Measurements from ENCODE around the gene METTL25. TPM values are rescaled to one million over a fixed set of nuclear protein-coding genes. Genes with fewer than 3 reads are reported as not detected.

Gene METTL25
- total RNA-seq, 2 donors from 2014 or later = 11.3 to 12.1 TPM

- Mint-ChIP-seq H3K27me3 (no peaks in the 10 kb centered on the region), H3K9me3 (peaks cover 3% of the 10 kb centered on the region), H3K4me1 (no peaks in the 10 kb centered on the region), H3K4me3 (no peak overlapping the region), H3K27ac (no peak overlapping the region), H3K36me3 (ENCODE audit: low read depth) (no peaks in the 10 kb centered on the region)
- ATAC-seq (replicated peaks) = no peak
Measured at GRCh38 chr12:82425241-82425640, 66.9 kb downstream of the METTL25 start.

DNA sequence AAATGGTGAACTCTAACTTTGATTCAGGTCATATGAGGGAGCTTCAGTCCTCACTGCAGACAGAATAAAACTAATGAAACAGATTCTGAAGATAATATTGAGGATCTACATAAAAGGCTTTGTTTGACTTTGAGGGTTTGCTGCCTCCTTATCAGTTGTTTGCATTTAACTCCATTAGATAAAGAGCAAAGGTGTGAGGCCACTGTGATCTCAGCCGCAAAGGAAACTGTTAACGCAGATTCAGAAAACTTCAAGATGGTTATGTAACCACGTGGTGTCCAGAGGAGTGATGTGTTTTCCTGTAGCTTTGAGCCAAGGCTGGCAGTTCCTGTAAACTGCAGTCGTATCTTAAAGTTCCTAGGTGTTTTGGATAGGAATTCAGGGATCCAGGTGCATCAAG lies 67.8 kb downstream of the METTL25 start:
- H3K36me3 Mint-ChIP-seq (ENCODE audit: low read depth) = no peaks in the 10 kb centered on the region
- H3K27me3 Mint-ChIP-seq = no peaks in the 10 kb centered on the region
- no peak overlapping the region for H3K27ac Mint-ChIP-seq
- H3K4me1 Mint-ChIP-seq = no peaks in the 10 kb centered on the region
- ATAC-seq (replicated peaks) = no peak
- H3K9me3 Mint-ChIP-seq = no peaks in the 10 kb centered on the region
- no peak overlapping the region for H3K4me3 Mint-ChIP-seq

DNA sequence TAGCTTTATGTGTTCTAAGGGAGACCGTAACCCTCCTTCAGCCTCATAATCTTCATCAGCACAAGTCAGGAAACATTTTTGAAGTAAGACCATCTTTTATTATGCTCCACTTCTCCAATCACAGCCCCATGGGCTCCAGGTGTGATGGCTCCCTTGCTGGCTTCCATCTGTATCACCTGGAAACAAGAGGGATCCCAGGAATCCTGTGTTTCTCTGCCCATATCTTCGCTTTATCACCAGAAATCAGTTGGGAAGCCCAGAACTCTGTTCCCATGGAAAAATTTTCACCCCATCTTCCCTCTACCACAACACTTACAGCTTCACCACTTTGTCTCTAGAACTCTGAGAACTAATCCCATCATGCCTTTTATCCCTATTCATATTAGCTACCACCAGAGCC lies 68.3 kb downstream of the METTL25 start:
- Mint-ChIP-seq H3K9me3 (no peaks in the 10 kb centered on the region), H3K27ac (no peak overlapping the region), H3K4me1 (no peaks in the 10 kb centered on the region), H3K27me3 (no peaks in the 10 kb centered on the region), H3K36me3 (ENCODE audit: low read depth) (no peaks in the 10 kb centered on the region), H3K4me3 (no peak overlapping the region)
- no peak for ATAC-seq (replicated peaks)

- ATAC-seq (replicated peaks) = no peak
- no peak overlapping the region for H3K4me3 Mint-ChIP-seq
- no peaks in the 10 kb centered on the region for H3K9me3 Mint-ChIP-seq
- H3K36me3 Mint-ChIP-seq (ENCODE audit: low read depth) = no peaks in the 10 kb centered on the region
- no peaks in the 10 kb centered on the region for H3K27me3 Mint-ChIP-seq
- H3K4me1 Mint-ChIP-seq = no peaks in the 10 kb centered on the region
- no peak overlapping the region for H3K27ac Mint-ChIP-seq
Measured at GRCh38 chr12:82430541-82431145, 72.3 kb downstream of the METTL25 start.

GRCh38 chr12:82434392-82434911 lies 76.1 kb downstream of the METTL25 start:
- Mint-ChIP-seq H3K4me1 (peaks cover 5% of the 10 kb centered on the region), H3K36me3 (ENCODE audit: low read depth) (peaks cover 12% of the 10 kb centered on the region), H3K4me3 (no peak overlapping the region), H3K27ac (no peak overlapping the region), H3K27me3 (no peaks in the 10 kb centered on the region), H3K9me3 (no peaks in the 10 kb centered on the region)
- ATAC-seq (replicated peaks) = no peak

GRCh38 chr12:82436354-82436753 lies 78.0 kb downstream of the METTL25 start:
- no peak overlapping the region for H3K27ac Mint-ChIP-seq
- peaks cover 10% of the 10 kb centered on the region for H3K4me1 Mint-ChIP-seq
- no peak for ATAC-seq (replicated peaks)
- H3K27me3 Mint-ChIP-seq = no peaks in the 10 kb centered on the region
- H3K4me3 Mint-ChIP-seq = no peak overlapping the region
- H3K9me3 Mint-ChIP-seq = peaks cover 3% of the 10 kb centered on the region
- H3K36me3 Mint-ChIP-seq (ENCODE audit: low read depth) = peaks cover 29% of the 10 kb centered on the region

- H3K9me3 Mint-ChIP-seq = peaks cover 3% of the 10 kb centered on the region
Measured at GRCh38 chr12:82437744-82438143, 79.4 kb downstream of the METTL25 start.

GRCh38 chr12:82438356-82438755 lies 80.0 kb downstream of the METTL25 start:
- peaks cover 3% of the 10 kb centered on the region for H3K9me3 Mint-ChIP-seq
- peaks cover 39% of the 10 kb centered on the region for H3K36me3 Mint-ChIP-seq (ENCODE audit: low read depth)
- ATAC-seq (replicated peaks) = peak; percentile 45
- peaks cover 10% of the 10 kb centered on the region for H3K4me1 Mint-ChIP-seq
- H3K27ac Mint-ChIP-seq = peak overlapping the region; percentile 48
- H3K4me3 Mint-ChIP-seq = no peak overlapping the region
- H3K27me3 Mint-ChIP-seq = no peaks in the 10 kb centered on the region

More at GRCh38 chr12:82437744-82438143, 79.4 kb downstream of the METTL25 start:
- Mint-ChIP-seq H3K27me3 (no peaks in the 10 kb centered on the region), H3K36me3 (ENCODE audit: low read depth) (peaks cover 39% of the 10 kb centered on the region), H3K4me1 (peaks cover 10% of the 10 kb centered on the region), H3K4me3 (no peak overlapping the region), H3K27ac (peak overlapping the region; percentile 48)
- peak; percentile 59 for ATAC-seq (replicated peaks)

DNA sequence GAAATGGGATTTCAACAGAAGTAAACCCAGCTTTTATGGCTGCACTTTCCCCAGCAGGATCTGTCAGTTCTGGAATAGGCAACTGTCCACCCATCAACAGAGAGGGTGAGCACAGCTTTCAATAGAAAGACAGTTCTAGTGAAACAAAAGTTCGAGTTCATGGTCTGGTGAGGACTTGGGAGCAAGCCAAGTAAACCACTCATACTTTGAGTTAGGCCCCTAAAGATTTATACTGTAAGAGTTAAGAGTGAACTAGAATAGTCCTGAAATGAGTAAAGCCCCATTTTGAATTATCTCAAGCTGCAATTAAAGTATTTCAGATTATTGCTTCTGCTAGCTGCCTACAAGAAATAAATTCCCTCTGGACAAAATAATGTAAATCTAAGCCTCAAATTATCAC lies 82.6 kb downstream of the METTL25 start:
- ATAC-seq (replicated peaks) = no peak
- H3K36me3 Mint-ChIP-seq (ENCODE audit: low read depth) = peaks cover 46% of the 10 kb centered on the region
- no peak overlapping the region for H3K4me3 Mint-ChIP-seq
- no peaks in the 10 kb centered on the region for H3K27me3 Mint-ChIP-seq
- peaks cover 10% of the 10 kb centered on the region for H3K4me1 Mint-ChIP-seq
- H3K27ac Mint-ChIP-seq = no peak overlapping the region
- peaks cover 3% of the 10 kb centered on the region for H3K9me3 Mint-ChIP-seq

DNA sequence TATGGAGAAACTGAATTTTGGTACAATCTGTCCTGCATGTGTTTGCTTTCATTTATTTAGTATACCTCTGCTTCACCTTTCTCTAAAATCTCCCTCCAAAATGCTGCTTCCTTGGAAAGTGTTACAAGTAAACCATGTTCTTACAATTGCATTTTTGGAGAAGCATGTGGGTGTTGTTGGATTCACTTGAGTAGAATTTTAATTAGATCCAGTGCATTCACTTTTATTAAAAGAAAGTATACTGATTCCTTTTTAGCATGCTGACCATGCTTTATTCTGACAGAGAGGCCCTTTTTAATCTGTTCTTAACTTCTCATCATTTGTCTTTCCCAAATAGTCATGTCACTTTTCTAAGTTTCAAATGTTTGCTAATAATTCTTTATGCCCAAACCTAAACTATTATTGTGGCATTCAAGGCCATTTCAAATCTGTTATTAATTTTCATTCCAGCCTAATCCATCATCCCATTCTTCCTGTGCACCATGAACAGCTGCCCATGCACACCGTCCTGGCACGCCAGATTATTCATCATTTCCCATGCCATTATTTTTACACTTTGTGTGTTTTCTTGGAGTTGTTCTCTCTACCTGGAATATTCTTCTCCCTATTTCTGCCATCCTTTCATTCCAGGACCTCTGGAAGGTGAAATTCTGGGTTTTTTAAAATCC lies 90.7 kb downstream of the METTL25 start:
- no peak overlapping the region for H3K27ac Mint-ChIP-seq

DNA sequence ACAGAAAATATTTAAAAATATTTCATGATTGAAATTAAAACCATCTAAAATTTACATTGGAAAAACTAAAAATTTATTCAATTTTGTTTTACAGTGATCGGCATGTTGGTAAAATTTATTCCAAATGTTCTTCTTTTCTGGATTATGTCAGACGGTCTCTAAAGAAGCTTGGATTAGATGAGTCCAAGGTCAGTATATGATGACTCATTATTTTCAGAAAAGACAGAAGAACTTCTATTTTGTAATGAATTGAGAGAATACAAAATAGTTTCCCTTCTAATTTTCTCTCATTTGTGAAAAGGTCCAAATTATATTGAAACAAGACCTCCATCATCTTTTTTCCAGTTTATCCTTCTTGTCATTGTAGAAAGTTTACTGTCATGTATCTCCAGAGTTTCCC lies 98.3 kb downstream of the METTL25 start:
- Mint-ChIP-seq H3K9me3 (no peaks in the 10 kb centered on the region), H3K27me3 (no peaks in the 10 kb centered on the region), H3K27ac (no peak overlapping the region), H3K4me3 (no peak overlapping the region), H3K36me3 (ENCODE audit: low read depth) (peaks cover 25% of the 10 kb centered on the region), H3K4me1 (no peaks in the 10 kb centered on the region)
- no peak for ATAC-seq (replicated peaks)

More for the DNA sequence above, 90.7 kb downstream of the METTL25 start:
- no peaks in the 10 kb centered on the region for H3K27me3 Mint-ChIP-seq
- peaks cover 2% of the 10 kb centered on the region for H3K36me3 Mint-ChIP-seq (ENCODE audit: low read depth)
- no peaks in the 10 kb centered on the region for H3K9me3 Mint-ChIP-seq
- H3K4me1 Mint-ChIP-seq = no peaks in the 10 kb centered on the region
- H3K4me3 Mint-ChIP-seq = no peak overlapping the region
- ATAC-seq (replicated peaks) = no peak

DNA sequence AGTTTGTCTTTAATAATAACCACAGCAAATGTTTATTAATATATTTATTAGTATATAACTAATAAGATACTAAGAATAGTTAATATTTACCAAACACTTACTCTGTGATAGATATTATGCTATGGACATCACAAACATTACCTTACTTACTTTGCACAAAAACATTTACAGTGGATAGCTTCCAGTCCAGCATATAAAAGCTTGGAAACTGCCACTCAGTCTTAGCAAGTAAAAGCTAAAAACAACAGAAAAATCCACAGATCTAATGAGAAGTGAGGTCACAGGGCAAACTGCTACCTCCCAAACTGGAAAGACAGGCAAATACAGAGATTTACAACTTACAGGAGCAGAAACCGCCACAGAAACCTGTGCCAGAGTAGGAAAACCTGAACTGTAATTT lies 99.8 kb downstream of the METTL25 start:
- Mint-ChIP-seq H3K9me3 (no peaks in the 10 kb centered on the region), H3K4me1 (no peaks in the 10 kb centered on the region), H3K27ac (no peak overlapping the region), H3K27me3 (no peaks in the 10 kb centered on the region), H3K4me3 (no peak overlapping the region), H3K36me3 (ENCODE audit: low read depth) (peaks cover 25% of the 10 kb centered on the region)
- ATAC-seq (replicated peaks) = no peak

- H3K27ac Mint-ChIP-seq = no peak overlapping the region
- no peaks in the 10 kb centered on the region for H3K9me3 Mint-ChIP-seq
- H3K36me3 Mint-ChIP-seq (ENCODE audit: low read depth) = peaks cover 35% of the 10 kb centered on the region
- H3K27me3 Mint-ChIP-seq = no peaks in the 10 kb centered on the region
- H3K4me3 Mint-ChIP-seq = no peak overlapping the region
- ATAC-seq (replicated peaks) = no peak
- H3K4me1 Mint-ChIP-seq = no peaks in the 10 kb centered on the region
Measured at GRCh38 chr12:82461393-82461792, 103.1 kb downstream of the METTL25 start.

DNA sequence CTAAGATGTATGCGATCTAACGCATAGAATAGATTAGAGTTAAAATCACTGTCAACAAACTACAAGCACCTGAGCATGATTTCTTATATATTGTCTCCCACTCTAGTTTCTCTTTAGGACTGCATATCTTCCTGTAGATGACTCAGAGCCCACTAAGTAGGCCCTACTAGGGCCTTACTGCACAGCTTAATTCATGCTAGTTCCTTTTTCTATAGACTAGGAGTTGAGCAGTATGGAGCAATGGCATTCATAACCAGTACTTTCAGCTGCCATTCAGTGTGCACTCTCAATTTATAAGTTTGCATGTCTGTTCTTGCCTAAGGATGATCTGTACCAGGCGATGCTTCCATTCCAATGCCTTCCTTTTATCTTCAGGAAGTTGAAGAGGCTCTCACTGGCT lies 103.5 kb downstream of the METTL25 start:
- no peak overlapping the region for H3K27ac Mint-ChIP-seq
- H3K9me3 Mint-ChIP-seq = no peaks in the 10 kb centered on the region
- H3K4me1 Mint-ChIP-seq = no peaks in the 10 kb centered on the region
- H3K36me3 Mint-ChIP-seq (ENCODE audit: low read depth) = peaks cover 38% of the 10 kb centered on the region
- no peaks in the 10 kb centered on the region for H3K27me3 Mint-ChIP-seq
- no peak overlapping the region for H3K4me3 Mint-ChIP-seq
- no peak for ATAC-seq (replicated peaks)

DNA sequence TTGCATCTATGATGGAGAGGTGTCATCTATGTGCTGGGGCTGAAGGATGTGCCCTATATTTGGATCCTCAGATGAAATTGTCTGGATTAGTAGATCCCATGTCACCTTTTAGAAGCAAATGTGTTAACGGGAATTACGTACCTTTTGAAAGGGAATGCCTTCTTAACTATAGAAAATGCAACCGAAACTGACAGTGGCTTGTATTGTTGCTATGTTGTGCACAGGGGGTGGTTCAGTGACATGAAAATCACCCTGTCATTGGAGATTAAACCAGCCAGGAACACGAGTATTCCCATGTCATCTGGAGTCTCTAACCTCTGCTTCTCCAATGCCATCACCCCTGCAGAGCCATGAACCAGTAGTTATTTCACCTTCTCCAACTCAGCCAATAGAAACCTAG lies 110.2 kb downstream of the METTL25 start:
- no peaks in the 10 kb centered on the region for H3K27me3 Mint-ChIP-seq
- no peak overlapping the region for H3K27ac Mint-ChIP-seq
- H3K36me3 Mint-ChIP-seq (ENCODE audit: low read depth) = peaks cover 60% of the 10 kb centered on the region
- ATAC-seq (replicated peaks) = no peak
- H3K9me3 Mint-ChIP-seq = peaks cover 9% of the 10 kb centered on the region
- H3K4me1 Mint-ChIP-seq = no peaks in the 10 kb centered on the region
- no peak overlapping the region for H3K4me3 Mint-ChIP-seq

All from activated T-helper 17 cell treated with anti-CD3 and anti-CD28 coated beads, Interleukin-2, amount 50 U/mL, for 72 hours (primary cell).